Activated CD4-positive, alpha-beta memory T cell treated with anti-CD3 and anti-CD28 coated beads, Interleukin-2, amount 10 ng/mL, durations not matched to agents 7 days and 5 days (primary cell): ENCODE measurements around the gene BCAN. TPM values are rescaled to one million over a fixed set of nuclear protein-coding genes. Genes with fewer than 3 reads are reported as not detected.

Source experiments
- CTCF ChIA-PET: fragments of 350-600 bp; sonication (Branson Sonifier 250); formaldehyde crosslinking; loops from one replicate; lab custom pipeline; 2021; ENCODE audit warnings: antibody characterized with exemption, inconsistent platforms; lab: Charles Lee
- POLR2A ChIA-PET: fragments of 350-600 bp; sonication (Branson Sonifier 250); formaldehyde crosslinking; loops from one replicate; lab custom pipeline; 2021; ENCODE audit warnings: antibody characterized with exemption; lab: Charles Lee
- DNase-seq: peaks from one replicate; pipeline ENCODE4 v3.0.0-alpha.2; 2020
- H3K27ac Mint-ChIP-seq: one replicate; pipeline ENCODE4 v1.8.0; 2021; ENCODE audit warnings: mild to moderate bottlenecking, mixed read lengths
- H3K27me3 Mint-ChIP-seq: one replicate; pipeline ENCODE4 v1.8.0; 2021; ENCODE audit warnings: mixed read lengths
- H3K36me3 Mint-ChIP-seq: one replicate; pipeline ENCODE4 v1.8.0; 2021; ENCODE audit warnings: low read depth, mixed read lengths
- H3K4me1 Mint-ChIP-seq: one replicate; pipeline ENCODE4 v1.8.0; 2021; ENCODE audit warnings: mixed read lengths
- H3K4me3 Mint-ChIP-seq: one replicate; pipeline ENCODE4 v1.8.0; 2021; ENCODE audit warnings: mild to moderate bottlenecking, mixed read lengths
- H3K9me3 Mint-ChIP-seq: one replicate; pipeline ENCODE4 v1.8.0; 2021; ENCODE audit warnings: mixed read lengths
- total RNA-seq, 2 experiments: library from RNA; stranded (reverse); gene quantifications; one replicate each; pipeline ENCODE4 v1.2.3, GENCODE V29; 2021

BCAN gene
- total RNA-seq, 2 experiments from 2014 or later: not detected

DNA sequence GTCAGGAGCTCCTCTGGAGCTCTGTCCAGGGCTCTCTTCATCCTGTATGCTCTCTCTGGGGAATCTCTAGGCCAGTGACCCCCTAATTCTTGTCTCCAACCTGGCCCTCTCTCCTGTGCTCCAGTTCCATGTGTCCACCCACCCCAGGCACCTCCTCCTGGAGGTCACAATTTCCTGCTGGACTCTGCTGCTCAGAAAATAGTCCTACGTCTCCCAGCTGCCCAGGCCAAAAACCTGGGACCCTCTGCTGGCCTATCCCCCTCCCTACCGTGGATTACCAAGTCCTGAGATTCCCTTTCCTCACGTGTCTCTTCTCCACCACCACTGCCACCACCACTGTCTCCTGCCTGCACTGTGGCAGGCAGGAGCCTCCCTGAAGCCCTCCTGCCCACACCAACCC is 23.6 kb downstream of the BCAN start:
- no peak for DNase-seq
- CTCF ChIA-PET: interaction anchor here (1.8 kb wide), 1 partner anchor 12 kb away, joined by 4 read pairs; no protein-coding TSS in a partner anchor
- H3K36me3 Mint-ChIP-seq: no peaks in the 10 kb centered on the region
- H3K9me3 Mint-ChIP-seq: no peaks in the 10 kb centered on the region
- peaks cover 10% of the 10 kb centered on the region for H3K27me3 Mint-ChIP-seq
- H3K4me1 Mint-ChIP-seq: peaks cover 40% of the 10 kb centered on the region
- H3K27ac Mint-ChIP-seq: no peak overlapping the region
- H3K4me3 Mint-ChIP-seq: no peak overlapping the region
- POLR2A ChIA-PET: no interaction called here

DNA sequence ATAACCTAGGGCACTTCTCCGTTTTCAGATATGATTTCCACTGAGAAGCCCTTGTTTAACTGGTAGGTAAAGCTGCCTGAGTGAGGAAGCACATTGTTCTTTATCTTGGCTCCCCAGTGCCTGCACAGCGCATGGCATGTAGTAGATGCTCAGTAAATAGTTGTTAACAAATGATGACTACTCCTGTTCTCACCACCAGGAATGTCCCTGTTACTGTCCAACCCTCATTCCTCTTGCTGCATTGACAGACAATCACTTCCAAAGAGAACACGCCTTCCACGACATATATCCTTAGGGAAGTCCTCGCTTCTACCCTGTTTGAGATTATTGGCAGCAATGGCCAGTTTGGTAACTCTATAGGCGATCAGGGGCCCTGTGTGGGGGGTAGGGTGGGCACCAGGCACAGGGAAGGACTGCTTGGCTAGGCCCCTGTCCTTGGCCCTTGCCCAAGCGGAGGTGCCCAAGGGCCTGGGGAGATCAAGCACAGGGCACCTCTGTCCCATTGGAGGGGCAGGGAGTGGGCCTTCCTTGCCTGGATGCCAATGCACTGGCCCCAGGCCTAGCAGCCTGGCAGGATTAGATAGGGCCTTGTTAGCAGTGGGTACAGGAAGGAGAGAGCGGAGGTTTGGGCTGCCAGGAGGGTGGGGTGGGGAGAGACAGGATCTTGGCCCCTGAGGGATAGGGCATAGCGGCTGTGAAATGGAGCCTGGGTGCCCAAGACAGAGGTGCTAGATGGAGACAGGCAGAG is 25.1 kb downstream of the BCAN start:
- Mint-ChIP-seq H3K27me3 (peaks cover 21% of the 10 kb centered on the region), H3K36me3 (no peaks in the 10 kb centered on the region), H3K4me3 (no peak overlapping the region), H3K9me3 (no peaks in the 10 kb centered on the region), H3K4me1 (peaks cover 27% of the 10 kb centered on the region), H3K27ac (no peak overlapping the region)
- no peak for DNase-seq
- ChIA-PET POLR2A (no interaction called here), CTCF (interaction anchor here (1.8 kb wide), 1 partner anchor 11 kb away, joined by 4 read pairs; no protein-coding TSS in a partner anchor)

DNA sequence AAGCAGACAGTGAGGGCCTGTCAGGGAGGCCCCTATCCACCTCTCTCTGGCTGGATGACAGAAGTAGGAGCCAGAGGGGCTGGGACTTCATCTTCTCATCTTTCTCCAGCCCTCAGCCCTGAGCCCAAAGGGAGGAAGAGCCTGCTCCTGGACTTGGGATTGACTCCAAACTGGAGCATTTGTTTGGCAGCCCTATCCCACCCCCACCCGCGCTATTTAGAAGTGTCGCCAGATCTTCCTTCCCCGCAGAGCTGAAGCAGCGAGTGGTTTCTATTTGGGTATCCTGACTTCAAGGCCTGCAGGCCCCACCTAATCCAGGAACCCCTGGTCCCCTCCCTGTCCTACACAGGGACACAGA is 25.7 kb downstream of the BCAN start:
- Mint-ChIP-seq H3K36me3 (no peaks in the 10 kb centered on the region), H3K4me3 (no peak overlapping the region), H3K9me3 (no peaks in the 10 kb centered on the region), H3K27ac (no peak overlapping the region), H3K27me3 (peaks cover 26% of the 10 kb centered on the region), H3K4me1 (peaks cover 22% of the 10 kb centered on the region)
- ChIA-PET POLR2A (interaction anchor here (0.6 to 1.1 kb wide), 2 partner anchors 146 to 296 kb away, joined by 3 read pairs; no protein-coding TSS in a partner anchor), CTCF (no interaction called here)
- no peak for DNase-seq

DNA sequence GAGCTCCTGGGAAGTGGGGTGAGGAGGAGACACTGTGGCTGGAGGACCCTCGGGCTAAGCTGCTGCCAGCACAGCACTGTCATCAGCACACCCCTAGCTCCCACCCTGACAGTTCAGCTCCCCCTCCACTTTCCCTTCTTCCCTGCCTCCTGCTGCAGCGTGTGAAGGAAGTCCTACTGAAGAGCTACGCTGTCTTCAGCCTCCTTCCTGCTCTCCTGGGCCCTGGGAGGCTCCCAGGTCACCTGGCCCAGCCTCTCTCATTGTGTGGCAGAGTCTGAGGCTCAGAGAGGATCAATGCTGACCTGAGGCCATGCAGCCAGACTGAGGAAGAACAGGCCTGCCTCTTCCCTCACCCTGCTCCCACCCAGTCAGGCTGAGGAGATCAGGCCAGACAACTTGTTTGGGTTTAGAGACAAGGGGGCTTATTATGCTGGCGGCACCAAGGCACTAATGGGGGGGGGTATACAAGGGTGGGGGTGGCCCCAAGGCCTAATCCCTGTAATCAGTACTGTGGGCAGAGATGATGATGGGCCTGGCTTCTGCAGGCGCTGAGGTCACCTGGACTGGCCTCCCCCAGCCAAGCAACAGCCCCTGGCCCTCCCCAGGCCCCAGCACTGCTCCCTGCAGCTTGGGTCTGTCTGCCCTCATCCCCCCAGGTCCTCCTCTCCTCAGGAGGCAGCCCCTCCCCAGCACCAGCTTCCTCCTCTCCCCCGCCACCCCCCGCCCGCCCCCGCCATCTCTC is 26.2 kb downstream of the BCAN start:
- Mint-ChIP-seq H3K36me3 (no peaks in the 10 kb centered on the region), H3K4me3 (no peak overlapping the region), H3K27ac (no peak overlapping the region), H3K9me3 (no peaks in the 10 kb centered on the region), H3K27me3 (peaks cover 30% of the 10 kb centered on the region), H3K4me1 (peaks cover 19% of the 10 kb centered on the region)
- CTCF ChIA-PET: no interaction called here
- POLR2A ChIA-PET: interaction anchor here (0.6 to 1.1 kb wide), 2 partner anchors 147 to 295 kb away, joined by 3 read pairs; no protein-coding TSS in a partner anchor
- DNase-seq: no peak

DNA sequence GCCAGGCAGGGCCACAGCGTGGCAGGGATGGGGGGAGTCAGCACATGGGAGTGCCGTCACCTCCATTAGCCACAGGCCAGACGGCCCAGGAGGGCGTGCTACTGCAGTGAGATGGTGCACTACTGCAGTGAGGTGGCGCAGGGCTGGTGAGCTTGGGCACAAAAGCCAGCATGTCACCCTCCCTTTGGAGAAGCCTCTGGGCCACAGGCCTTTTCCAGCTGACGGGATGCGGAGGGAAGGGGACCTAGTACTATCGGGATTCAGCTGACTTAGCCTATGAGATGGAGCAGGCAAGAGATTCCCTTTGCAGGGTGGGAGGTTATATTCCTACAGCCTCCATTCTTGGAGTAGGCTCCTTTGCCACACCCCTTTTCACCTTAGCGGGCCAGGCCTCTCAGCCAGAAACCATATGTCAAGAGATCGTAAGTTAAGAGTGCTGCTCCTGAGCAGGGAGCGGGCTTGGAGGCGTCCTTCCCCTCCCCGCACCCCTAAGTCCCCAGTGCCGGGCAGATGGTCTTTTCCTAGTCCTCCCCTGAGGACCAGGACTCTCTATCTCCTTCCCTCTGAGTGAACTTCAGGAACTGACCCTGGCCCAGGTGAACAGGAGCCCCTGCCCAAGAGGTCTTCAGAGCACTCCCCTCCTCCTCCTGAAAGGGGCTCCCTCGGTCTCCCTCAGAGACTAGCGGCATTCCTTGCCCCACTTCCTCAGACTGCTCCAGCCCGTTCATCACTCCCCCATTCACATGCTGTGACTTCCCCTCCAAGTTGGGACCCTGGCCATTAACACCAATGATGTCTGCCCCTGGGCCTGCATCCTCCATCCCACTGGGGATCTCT is 27.1 kb downstream of the BCAN start:
- Mint-ChIP-seq H3K4me3 (no peak overlapping the region), H3K27me3 (peaks cover 38% of the 10 kb centered on the region), H3K27ac (no peak overlapping the region), H3K36me3 (no peaks in the 10 kb centered on the region), H3K4me1 (peaks cover 16% of the 10 kb centered on the region), H3K9me3 (no peaks in the 10 kb centered on the region)
- no peak for DNase-seq
- ChIA-PET POLR2A (no interaction called here), CTCF (interaction anchor here (1.0 to 1.5 kb wide), 2 partner anchors 21 to 42 kb away, joined by 3 to 5 read pairs; no protein-coding TSS in a partner anchor)

DNA sequence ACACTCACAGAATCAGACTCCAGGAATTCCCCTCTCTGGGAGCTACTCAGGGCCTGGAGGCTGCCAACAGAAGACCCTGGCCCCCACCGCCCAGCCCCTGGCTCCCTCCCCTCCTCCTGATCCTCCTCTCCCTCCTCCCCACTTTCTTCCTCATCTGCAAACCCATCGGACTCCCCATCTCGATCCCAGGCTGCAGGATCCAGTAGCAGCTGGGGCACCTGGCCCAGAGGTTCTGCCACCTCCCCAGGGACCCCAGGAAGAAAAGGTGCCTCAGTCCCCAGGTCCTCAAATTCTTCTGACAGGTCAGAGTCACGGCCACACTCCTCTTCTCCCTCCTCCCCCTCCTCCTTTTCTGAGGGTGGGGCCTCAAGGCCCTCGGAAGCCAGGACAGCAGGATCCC is 27.9 kb downstream of the BCAN start:
- no peak overlapping the region for H3K27ac Mint-ChIP-seq
- H3K4me1 Mint-ChIP-seq: peaks cover 12% of the 10 kb centered on the region
- POLR2A ChIA-PET: interaction anchor here (1.3 kb wide), 1 partner anchor 10 kb away, joined by 3 read pairs; no protein-coding TSS in a partner anchor
- H3K36me3 Mint-ChIP-seq: no peaks in the 10 kb centered on the region
- CTCF ChIA-PET: interaction anchor here (1.0 to 1.5 kb wide), 2 partner anchors 20 to 43 kb away, joined by 3 to 5 read pairs; no protein-coding TSS in a partner anchor
- H3K4me3 Mint-ChIP-seq: no peak overlapping the region
- H3K27me3 Mint-ChIP-seq: peaks cover 44% of the 10 kb centered on the region
- no peak for DNase-seq
- no peaks in the 10 kb centered on the region for H3K9me3 Mint-ChIP-seq

DNA sequence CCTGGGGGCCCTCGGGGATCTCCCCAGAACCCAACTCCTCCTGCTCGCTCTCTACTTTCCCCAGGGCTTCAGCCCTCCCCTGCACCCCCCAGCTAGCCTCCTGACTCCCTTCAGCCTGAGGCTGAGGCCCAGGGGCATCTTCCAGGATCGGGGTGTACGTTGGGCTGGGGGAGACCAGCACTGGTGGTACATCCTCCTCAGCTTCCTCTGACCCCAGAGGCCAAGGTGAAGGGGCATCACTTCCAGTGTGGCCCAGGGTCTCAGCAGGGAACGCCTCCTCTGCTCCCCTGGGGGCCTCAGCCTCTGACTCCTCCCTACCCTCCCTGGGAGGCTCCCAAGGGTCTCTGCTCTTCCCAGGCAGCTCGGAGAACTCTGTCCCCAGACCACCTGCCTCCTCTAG is 28.4 kb downstream of the BCAN start:
- H3K27me3 Mint-ChIP-seq: peaks cover 49% of the 10 kb centered on the region
- no peaks in the 10 kb centered on the region for H3K9me3 Mint-ChIP-seq
- no peak overlapping the region for H3K4me3 Mint-ChIP-seq
- ChIA-PET POLR2A (interaction anchor here (1.3 kb wide), 1 partner anchor 11 kb away, joined by 3 read pairs; no protein-coding TSS in a partner anchor), CTCF (interaction anchor here (1.5 kb wide), 1 partner anchor 19 kb away, joined by 5 read pairs; no protein-coding TSS in a partner anchor)
- no peak overlapping the region for H3K27ac Mint-ChIP-seq
- H3K36me3 Mint-ChIP-seq: no peaks in the 10 kb centered on the region
- no peak for DNase-seq
- peaks cover 7% of the 10 kb centered on the region for H3K4me1 Mint-ChIP-seq

DNA sequence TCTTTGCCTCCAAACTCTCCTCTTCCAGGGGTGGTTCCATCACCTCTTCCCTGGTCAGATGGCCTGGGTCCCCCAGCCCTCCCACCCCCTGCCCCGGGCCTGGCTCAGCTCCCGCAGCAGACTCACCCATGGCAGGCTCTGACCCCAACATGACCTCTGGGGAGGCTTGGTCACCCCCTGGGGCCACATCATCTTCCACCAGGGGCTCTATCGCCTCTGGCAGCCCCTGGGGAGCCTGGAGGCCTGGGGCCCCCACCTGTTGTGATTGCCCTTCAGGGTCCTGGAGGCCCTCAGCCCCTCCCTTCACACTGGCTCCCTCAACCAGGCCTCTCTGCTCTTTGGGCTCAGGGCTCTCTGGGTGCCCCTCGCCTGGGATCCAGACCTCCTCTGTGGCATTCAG is 28.9 kb downstream of the BCAN start:
- ChIA-PET CTCF (interaction anchor here (1.5 kb wide), 1 partner anchor 19 kb away, joined by 5 read pairs; no protein-coding TSS in a partner anchor), POLR2A (interaction anchor here (1.3 kb wide), 1 partner anchor 11 kb away, joined by 3 read pairs; no protein-coding TSS in a partner anchor)
- H3K36me3 Mint-ChIP-seq: no peaks in the 10 kb centered on the region
- peaks cover 48% of the 10 kb centered on the region for H3K27me3 Mint-ChIP-seq
- H3K4me1 Mint-ChIP-seq: peaks cover 3% of the 10 kb centered on the region
- no peak overlapping the region for H3K4me3 Mint-ChIP-seq
- no peak for DNase-seq
- H3K9me3 Mint-ChIP-seq: no peaks in the 10 kb centered on the region
- no peak overlapping the region for H3K27ac Mint-ChIP-seq

DNA sequence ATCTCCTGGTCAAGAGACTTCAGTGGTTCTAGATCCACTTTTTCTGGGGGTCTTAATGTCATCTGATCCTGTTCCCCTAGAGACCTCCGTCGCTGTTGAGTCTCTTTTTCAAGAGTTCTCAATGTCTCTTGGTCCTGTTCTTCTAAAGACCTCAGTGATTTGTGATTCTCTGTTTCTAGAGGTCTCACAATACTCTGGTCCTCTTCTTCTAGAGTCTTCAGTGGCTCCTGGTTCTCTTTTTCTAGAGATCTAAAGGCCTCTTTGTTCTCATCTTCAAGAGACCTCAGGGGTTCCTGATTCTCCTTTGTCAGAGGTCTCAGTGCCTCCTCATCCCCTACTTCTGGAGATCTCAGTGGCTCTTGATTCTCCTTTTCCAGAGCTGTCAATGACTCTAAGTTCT is 29.9 kb downstream of the BCAN start:
- no peak for DNase-seq
- Mint-ChIP-seq H3K27ac (no peak overlapping the region), H3K27me3 (peaks cover 50% of the 10 kb centered on the region), H3K9me3 (no peaks in the 10 kb centered on the region), H3K36me3 (no peaks in the 10 kb centered on the region), H3K4me1 (no peaks in the 10 kb centered on the region), H3K4me3 (no peak overlapping the region)
- ChIA-PET CTCF (interaction anchor here (0.6 to 1.4 kb wide), 2 partner anchors 11 to 53 kb away, joined by 7 read pairs; no protein-coding TSS in a partner anchor), POLR2A (interaction anchor here (1.3 kb wide), 1 partner anchor 11 kb away, joined by 3 read pairs; no protein-coding TSS in a partner anchor)

DNA sequence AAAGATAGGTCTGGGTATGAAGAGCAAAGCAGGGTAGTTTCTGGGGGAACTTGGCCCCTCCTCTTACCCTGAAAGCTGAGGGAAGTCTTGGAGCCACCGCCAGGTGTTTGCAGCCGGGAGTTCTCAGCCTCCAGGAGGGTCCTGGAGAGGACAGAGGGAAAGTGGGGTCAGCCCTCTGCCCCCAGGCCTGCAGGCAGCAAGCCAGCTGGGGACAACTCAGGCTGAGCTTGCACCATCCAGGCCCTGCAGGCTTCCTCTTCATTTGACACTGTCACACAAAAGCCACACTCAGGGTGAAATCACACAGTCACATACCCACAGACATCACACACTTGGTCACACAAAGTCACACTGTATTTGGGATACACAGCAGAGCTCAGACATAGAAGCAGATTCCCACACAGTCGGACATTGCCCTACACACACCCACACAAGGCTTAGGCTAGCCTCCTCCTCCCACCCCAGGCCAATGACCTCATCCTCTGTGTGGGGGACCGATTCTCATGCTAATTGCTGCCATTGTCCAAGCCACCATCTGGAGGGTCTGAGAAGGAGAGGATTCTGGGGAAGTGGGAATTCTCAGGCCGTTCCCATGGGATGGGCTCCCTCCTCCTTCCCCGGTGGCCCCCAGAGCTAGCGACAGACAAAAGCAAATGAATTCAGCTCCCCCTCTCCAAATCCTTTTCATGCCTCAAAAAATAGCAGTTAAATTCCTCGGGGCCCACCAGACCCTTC is 31.6 kb downstream of the BCAN start:
- peaks cover 66% of the 10 kb centered on the region for H3K27me3 Mint-ChIP-seq
- no peak overlapping the region for H3K27ac Mint-ChIP-seq
- ChIA-PET POLR2A (interaction anchor here (0.9 to 1.1 kb wide), 2 partner anchors 9 to 12 kb away, joined by 3 to 4 read pairs; no protein-coding TSS in a partner anchor), CTCF (interaction anchor here (0.6 kb wide), 2 partner anchors 868 to 1888 kb away, joined by 3 read pairs; no protein-coding TSS in a partner anchor)
- H3K4me3 Mint-ChIP-seq: no peak overlapping the region
- no peaks in the 10 kb centered on the region for H3K9me3 Mint-ChIP-seq
- H3K36me3 Mint-ChIP-seq: no peaks in the 10 kb centered on the region
- H3K4me1 Mint-ChIP-seq: peaks cover 14% of the 10 kb centered on the region
- no peak for DNase-seq

DNA sequence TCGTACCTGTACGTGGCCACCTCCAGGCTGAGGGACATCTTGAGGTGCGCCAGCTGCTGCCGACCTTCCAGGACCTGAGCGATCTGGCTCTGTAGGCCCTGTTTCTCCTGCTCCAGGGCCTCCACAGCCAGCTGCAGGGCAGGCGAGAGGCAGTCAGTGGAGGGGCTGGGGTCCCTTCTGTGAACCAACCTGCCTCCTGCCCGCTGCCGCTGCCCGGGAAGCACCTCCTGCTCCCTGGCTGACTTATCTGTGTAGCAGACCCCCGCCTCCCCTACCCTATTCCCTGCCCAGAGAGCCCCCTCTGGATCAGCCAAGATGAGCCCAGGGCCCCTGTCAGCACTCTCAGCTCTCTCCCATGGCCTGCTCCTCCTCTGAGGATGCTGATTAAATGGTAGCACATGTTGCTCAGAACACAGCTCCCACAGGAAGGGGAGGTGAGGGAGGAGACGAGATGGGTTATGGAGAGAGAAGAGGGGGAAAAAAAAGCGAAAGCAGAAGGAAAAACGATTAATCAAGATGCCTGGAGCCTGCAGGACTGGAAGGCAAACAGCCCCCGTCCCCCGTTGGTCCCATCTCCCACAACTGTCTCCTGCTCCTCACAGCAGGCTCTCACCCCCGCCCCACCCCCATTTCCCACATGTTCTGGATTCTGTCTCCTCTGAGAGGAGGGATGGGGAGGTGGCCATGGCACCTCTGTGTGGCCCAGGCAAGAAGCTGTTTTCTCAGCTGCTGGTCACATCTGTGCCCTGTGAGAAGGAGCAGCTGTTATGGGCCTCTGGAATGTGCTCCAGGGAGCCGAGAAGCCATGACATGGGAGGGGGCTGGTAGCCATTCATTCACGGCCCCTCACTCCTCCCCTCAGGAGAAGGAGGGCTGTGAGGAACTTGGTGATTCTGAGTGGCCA is 33.5 kb downstream of the BCAN start:
- Mint-ChIP-seq H3K36me3 (no peaks in the 10 kb centered on the region), H3K27me3 (peaks cover 80% of the 10 kb centered on the region), H3K4me3 (no peak overlapping the region), H3K27ac (no peak overlapping the region), H3K4me1 (peaks cover 14% of the 10 kb centered on the region), H3K9me3 (no peaks in the 10 kb centered on the region)
- no peak for DNase-seq
- POLR2A ChIA-PET: interaction anchor here (0.6 to 2.1 kb wide), 3 partner anchors 14 to 32 kb away, joined by 3 to 5 read pairs (median 3); no protein-coding TSS in a partner anchor
- CTCF ChIA-PET: interaction anchor here (0.9 to 10.7 kb wide), 8 partner anchors 9 to 84 kb away, joined by 3 to 139 read pairs (median 9); partner anchors contain the start of genes ISG20L2 and METTL25B
